CD4-positive, alpha-beta T cell treated with Interleukin-17A for 1 hour (primary cell): ENCODE data around the gene SCN1A.

ENCODE experiments used
- DNase-seq: peaks from one replicate; pipeline ENCODE4 v3.0.0-alpha.2; 2020

Gene SCN1A

DNA sequence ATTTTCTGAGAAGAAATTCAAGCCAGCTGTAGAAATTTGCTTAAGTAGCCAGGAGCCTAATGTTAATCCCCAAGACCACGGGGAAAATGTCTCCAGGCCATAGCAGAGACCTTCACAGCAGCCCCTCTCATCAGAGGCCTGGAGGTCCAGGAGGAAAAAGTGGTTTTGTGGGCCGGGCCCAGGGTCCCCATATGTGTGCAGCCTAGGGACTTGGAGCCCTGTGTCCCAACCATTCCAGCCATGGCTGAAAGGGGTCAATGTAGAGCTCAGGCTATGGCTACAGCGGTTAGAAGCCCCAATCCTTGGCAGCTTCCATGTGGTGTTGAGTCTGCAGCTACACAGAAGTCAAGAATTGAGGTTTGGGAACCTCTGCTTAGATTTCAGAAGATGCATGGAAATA lies 160.1 kb downstream of the SCN1A start:
- DNase-seq = no peak

DNA sequence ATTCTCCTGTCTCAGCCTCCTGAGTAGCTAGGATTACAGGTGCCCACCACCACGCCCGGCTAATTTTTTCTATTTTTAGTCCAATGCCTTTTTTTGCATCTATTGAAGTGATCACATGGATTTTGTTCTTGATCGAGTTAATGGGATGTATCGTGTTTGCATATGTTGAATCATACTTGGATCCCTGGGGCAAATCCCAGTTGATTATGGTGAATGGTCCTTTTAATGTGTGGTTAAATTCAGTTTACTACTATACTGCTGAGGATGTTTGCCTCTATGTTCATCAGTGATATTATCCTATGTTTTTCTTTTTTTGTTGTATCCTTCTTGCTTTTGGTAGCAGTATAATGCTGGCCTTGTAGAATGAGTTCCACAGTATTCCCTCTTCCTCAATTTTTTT lies 166.0 kb downstream of the SCN1A start:
- DNase-seq = no peak

DNA sequence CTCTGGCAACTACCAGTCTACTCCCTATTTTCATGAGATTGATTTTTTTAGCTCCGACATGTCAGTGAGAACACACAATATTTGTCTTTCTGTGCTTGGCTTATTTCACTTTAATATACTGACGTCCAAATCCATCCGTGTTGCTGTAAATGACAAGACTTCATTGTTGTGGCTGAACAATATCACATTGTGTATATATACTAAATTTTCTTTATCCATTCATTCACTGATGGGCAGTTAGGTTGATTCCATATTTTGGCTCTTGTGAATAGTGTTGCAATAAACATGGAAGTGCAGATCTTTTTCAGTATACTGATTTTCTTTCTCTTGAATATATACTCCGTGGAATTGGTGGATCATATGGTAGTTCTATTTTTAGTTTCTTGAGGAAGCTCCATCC lies 168.4 kb downstream of the SCN1A start:
- DNase-seq = no peak

DNA sequence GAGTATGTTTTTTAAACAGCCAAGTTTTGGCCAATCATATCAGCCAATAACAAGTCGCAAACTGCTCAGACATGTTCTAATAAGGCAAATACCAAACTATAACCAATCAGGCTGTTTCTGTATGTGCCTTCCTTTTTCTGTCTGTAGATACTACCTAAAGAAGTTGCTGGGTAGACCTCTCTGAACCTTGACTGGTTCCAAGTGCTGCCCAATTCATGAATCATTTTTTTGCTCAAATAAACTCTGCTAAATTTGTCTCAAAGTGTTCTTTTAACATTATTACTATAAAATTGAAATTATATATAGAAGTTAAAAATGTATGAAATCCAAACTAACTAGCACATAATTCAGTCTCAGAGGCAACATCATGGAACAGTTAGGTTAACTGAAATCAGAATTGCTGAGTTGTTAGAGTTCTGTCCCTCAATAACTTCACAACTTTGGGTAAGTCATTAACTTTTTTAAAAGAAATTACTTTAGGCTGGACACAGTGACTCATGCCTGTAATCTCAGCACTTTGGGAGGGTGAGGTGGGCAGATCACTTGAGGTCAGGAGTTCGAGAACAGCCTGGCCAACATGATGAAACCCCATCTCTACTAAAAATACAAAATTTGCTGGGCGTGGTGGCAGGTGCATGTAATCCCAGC lies 169.4 kb downstream of the SCN1A start:
- no peak for DNase-seq

DNA sequence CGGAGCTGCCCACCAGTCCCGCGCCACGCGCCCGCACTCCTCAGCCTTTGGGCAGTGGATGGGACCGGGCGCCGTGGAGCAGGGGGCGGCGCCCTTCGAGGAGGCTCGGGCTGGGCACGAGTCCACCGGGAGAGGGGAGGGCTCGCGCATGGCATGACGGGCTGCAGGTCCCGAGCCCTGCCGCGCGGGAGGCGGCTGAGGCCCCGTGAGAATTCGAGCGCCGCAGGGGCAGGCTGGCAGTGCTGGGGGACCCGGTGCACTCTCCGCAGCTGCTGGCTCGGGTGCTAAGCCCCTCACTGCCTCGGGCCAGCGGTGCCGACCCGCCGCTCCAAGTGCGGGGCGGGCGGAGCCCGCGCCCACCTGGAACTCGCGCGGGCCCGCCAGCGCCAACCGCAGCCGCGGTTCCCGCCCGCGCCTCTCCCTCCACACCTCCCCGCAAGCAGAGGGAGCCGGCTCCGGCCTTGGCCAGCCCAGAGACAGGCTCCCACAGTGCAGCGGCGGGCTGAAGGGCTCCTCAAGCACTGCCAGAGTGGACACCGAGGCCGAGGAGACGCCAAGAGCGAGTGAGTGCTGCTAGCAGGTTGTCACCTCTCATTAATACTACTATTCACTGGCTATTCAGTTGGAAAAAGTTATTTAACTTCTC lies 170.7 kb downstream of the SCN1A start:
- no peak for DNase-seq

DNA sequence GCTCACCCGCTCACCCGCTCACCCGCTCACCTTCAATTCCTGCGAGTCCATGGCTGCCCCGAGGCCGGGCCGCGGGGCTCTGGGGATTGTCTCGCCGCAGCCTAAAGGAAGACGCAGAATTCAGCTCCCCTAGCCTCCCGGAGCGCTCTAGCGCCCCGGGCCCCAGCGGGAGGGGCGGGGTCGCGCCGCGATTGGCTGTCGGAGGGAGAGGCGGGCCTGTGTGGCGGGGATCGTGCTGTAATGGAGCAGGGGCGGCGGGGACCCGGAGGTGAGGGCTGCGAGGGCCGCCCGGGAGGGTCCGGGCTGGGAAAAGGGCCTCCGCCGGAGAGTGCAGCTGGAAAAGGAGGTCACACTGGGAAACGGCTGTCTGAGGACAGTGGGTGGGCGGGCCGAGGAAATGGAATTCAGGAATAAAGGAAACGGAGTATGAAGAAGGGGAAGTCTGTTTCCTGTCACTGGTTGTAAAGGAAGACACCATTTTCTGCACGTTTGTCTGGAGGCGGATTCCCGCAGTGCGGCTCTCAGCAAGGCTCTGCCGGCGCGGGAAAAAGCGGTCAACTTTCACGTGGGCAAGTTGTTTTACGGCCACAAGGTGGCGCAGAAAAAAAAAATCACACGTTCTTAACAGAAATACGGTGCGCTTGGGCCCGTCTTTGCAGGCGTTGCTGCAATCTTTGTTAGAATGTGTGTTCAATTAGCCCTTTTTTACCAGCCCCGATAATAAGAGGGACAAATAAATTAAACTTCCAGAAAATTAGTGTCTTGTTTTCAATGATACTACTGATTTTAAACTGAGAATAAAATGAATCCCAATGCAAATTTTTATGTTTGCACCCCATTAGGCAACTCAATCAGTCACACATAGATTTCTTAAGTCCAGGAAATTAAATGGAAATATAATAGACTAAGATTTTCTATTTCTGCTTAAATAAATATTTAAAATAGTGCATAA lies 173.9 kb downstream of the SCN1A start, which contains the start of gene TTC21B:
TSS of gene TTC21B (minus strand) at position 122 of the 952 bp plus-strand sequence. CDS start at position 51, 71 bp downstream.
- DNase-seq = peak; percentile 93

DNA sequence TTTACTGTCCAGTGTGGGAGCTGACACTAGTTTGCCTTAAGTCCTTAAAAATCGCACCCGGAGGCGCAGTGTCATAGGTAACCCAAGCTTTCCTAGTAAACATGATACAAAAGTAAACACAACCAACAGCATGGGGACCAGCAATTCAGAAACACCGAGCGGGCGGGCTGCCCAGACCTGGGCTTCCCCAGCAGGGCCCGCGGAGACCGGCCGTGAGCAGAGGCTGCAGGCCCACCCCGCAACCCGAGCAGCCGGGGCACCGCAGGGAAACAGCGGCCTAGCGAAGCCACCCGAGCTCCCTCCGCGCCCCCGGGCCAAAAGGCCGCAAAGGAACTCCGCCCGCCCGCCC lies 174.5 kb downstream of the SCN1A start:
- no peak for DNase-seq

DNA sequence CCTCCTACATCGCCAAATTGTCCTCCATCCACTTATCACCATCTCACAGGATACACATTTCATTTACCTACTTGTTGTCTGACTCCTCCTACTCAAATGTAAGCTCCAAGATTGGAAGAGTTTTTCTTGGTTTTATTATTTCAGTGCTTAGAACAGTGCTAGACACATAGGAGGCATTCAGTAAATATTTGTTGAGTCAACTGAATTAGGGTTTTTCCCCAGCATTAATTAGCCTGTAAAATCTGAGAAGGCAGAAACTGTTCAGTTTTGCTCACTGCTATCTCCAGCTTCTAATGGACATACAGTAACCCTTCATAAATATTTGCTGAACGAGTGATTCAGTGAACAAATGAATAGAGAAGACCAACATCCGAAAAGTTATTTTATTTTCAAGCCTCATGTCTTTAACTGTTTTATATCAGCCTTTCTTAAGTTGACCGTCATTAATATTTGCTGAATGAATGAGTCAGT lies 175.0 kb downstream of the SCN1A start:
- DNase-seq = peak; percentile 28

DNA sequence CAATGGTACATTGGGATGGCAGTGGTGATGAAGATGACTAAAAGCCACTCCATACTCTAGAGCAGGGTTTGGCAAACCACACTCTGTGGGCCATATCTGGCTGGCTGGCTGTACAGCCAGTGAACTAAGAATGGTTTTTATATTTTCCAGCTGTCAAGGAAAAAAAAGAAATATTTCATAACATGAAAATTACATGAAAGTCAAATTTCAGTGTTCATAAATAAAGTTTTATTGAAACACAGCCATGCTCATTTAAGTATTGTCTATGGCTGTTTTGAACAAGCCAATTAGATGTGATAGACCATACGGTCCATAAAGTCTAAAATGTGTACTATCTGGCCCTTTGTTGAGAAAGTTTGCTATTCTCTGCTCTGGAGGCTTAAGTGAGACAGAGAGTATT lies 175.7 kb downstream of the SCN1A start:
- no peak for DNase-seq

DNA sequence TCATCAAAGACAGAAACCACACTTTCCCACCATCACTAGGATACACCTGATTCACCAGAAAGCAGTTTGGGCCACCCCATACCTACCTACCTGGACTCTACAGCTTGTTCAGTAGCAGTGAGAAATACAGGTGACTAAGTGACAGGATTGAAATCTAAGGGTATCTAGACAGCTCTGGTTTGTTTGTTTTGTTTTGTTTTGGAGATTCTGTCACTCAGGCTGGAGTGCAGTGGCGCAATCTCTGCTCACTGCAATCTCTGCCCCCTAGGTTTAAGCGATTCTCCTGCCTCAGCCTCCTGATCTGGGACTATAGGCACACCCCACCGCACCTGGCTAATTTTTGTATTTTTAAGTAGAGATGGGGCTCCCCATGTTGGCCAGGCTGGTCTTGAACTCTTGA lies 177.4 kb downstream of the SCN1A start:
- no peak for DNase-seq

DNA sequence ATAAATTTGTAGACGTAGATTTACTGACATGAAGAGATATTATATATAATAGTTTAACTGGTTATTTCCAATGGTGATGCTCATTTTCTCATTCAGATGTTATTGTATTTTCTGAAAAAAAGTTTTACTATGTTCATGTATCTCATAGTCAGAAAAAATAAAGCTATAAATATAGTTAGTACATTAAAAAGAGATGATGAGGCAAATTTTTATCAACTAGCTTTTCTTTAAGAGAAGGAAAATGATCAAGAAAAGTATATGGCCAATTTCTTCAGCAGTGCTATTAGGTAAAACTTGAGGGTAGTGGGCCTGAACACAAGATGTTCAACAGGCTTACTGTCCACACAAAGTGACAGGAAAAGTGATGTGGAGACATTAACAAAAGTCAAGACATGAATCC lies 186.0 kb downstream of the SCN1A start:
- DNase-seq = no peak

DNA sequence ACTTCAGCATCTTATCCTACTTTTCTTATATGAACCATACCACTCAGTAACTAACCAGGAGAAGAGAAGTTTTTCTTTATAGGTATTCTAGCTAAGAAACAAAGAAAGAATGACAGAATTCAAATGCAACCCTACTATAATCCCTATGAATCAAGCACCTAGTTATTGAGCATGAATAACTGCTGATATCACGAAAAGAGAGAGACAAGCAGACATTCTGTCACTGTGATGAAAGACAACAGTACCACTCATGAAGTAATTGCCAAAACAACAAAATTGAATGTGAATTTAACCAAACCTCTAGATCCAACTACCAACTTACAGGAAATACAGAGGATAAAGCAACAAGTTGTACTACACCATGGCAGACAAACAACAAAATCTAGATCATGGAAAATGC lies 189.6 kb downstream of the SCN1A start:
- no peak for DNase-seq
